Retinal pigment epithelial cell (primary cell): ENCODE measurements around the gene MYLK4.

Experiments
- DNase-seq: peaks from one replicate; pipeline ENCODE4 v3.0.0-alpha.2; 2010; ENCODE audit warnings: low read depth
- H3K4me3 ChIP-seq: 2 replicates; pipeline ENCODE4 v1.5.1; 2011; ENCODE audit warnings: mild to moderate bottlenecking, low read length, control low read depth, moderate library complexity
- TF ChIP-seq, protein P1 (sequence below): conservative IDR thresholded peaks from 2 replicates; pipeline ENCODE4 v1.5.1; 2011; ENCODE audit warnings: low read depth, low read length, control low read depth, inconsistent platforms

MYLK4 gene

DNA sequence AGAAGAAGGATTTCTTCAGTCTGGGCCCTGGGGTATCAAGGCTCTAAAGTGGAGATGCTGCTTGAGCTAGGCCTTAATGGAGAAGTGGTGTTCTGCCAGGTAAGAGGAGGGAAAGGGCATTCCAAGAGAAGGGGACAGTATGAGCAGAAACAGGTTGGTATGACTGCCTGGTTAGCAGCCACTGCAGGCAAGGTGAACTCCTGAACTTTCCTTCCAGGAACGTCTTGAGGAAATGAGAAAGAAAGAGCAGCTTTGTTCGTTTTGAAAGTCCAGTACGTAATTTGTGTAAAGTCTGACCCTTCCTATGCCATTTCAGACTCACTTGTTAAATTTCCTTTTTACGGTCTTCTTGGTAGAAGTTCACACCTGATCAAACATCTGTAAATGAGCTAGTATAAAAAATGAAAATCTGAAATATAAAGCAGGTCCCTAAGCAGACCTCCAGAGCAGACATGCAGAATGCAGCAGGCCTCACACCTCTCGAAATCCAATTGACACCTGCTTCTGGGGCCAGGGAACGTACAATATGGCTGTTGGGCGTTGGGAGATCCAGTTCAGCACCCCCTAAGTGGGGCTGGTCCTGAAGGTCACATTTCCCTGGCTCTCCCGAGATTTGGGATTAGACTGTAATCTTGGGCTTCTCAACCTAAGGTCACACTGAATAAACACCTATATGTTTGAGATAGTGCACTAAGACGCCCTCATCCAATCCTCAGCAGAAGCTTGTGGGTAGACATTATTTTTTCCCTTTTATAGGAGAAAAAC is 33.6 kb downstream of the MYLK4 start:
- TF ChIP-seq, protein P1, sequence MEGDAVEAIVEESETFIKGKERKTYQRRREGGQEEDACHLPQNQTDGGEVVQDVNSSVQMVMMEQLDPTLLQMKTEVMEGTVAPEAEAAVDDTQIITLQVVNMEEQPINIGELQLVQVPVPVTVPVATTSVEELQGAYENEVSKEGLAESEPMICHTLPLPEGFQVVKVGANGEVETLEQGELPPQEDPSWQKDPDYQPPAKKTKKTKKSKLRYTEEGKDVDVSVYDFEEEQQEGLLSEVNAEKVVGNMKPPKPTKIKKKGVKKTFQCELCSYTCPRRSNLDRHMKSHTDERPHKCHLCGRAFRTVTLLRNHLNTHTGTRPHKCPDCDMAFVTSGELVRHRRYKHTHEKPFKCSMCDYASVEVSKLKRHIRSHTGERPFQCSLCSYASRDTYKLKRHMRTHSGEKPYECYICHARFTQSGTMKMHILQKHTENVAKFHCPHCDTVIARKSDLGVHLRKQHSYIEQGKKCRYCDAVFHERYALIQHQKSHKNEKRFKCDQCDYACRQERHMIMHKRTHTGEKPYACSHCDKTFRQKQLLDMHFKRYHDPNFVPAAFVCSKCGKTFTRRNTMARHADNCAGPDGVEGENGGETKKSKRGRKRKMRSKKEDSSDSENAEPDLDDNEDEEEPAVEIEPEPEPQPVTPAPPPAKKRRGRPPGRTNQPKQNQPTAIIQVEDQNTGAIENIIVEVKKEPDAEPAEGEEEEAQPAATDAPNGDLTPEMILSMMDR, result no peak
- DNase-seq, result no peak
- H3K4me3 ChIP-seq, result no peak overlapping the region

GRCh38 chr6:2715737-2716136 is 35.0 kb downstream of the MYLK4 start:
- no peak for DNase-seq
- TF ChIP-seq, protein P1, result no peak
- no peak overlapping the region for H3K4me3 ChIP-seq

DNA sequence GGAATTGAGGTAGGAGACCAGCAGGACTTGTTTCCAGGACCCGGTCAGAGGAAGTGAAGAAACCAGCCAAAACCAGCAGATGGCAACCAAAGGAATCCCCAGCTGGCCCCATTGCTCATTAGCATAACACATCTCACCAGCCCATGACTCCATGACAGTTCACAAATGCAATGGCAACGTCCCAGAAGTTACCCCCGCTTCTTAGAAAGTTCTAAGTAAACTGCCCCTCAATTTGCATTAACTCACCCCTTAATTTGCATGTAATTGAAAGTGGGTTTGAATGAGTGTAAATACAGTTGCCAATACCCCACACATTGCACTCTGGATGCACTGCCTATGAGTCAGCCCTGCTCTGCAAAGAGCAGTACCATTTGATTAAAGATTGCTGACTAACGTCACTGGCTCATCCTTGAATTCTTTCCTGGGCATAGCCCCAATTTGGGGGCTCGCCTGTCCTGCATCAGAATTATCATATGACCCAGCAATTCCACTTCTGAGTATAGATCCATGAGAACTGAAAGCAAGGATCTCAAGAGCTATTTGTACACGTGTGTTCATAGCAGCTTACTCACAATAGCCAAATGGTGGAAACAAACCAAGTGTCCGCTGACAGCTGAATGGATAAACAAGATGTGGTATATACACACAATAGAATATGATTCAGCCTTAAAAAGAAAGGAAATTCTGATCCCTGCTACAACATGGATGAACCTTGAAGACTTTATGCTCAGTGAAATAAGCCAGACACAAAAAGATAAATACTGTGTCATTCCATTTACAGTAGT is 36.4 kb downstream of the MYLK4 start:
- H3K4me3 ChIP-seq, result no peak overlapping the region
- TF ChIP-seq, protein P1, result no peak
- DNase-seq, result no peak

- H3K4me3 ChIP-seq, result no peak overlapping the region
- DNase-seq, result no peak
- TF ChIP-seq, protein P1, result no peak
These were observed 37.1 kb downstream of the MYLK4 start for GRCh38 chr6:2713473-2714110.

GRCh38 chr6:2712102-2712501 is 38.6 kb downstream of the MYLK4 start:
- no peak overlapping the region for H3K4me3 ChIP-seq
- DNase-seq, result no peak
- TF ChIP-seq, protein P1, result no peak

DNA sequence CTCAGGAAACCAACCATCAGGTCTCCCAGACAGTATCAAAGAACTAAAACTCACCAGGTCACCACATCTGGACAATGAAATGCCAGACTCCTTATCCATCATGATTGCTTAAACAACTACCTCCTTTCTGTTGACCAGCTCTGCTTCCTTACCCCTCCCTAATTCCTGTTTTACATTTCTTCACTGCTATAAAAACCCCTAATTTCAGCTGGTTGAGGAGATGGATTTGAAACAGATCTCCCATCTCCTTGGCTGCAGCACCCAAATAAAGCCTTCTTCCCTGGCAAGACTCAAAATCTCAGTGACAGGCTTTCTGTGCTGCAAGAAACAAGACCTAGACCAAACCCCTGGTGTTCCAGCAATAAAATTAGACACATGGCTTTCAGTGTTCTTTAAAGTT is 40.3 kb downstream of the MYLK4 start:
- TF ChIP-seq, protein P1, result no peak
- no peak overlapping the region for H3K4me3 ChIP-seq
- DNase-seq, result no peak
